Measurements from ENCODE around the gene LRIT1.

LRIT1 gene

DNA sequence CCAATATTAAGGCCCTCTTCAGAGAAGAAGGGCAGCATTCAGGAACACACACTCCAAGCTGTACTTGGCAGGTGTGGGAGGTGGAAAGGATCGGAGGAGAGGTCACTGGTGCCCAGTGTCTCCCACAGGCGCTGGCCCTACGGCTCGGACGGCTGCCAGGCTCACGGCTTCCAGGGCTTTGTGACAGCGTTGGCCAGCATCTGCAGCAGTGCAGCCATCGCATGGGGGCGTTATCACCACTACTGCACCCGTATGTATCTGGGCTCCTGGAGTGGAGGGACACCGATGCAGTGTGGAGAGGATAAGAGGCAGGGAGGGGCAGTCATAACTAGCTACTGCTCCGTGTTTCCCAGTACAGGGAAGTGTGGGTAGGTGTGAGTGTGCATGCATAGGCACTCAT lies 7.4 kb upstream of the LRIT1 start:
- no peak for DNase-seq

DNA sequence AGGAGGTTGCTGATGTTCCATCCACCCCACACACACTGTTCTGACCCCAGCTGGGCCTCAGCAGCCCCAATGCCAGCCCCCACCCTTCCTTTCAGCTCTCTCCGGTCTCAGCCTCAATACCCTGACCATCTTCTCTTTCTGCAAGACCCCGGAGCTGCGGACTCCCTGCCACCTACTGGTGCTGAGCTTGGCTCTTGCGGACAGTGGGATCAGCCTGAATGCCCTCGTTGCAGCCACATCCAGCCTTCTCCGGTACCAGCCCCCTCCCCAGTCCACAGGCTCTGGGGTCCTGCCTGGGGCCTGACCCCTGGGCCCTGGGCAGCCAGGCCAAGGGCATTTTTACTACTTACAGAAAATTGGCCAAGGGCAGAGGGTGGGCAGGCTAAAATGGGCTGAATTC lies 6.2 kb upstream of the LRIT1 start:
- DNase-seq: no peak

GRCh38 chr10:84244651-84245270 lies 3.4 kb upstream of the LRIT1 start, which contains the start of gene RGR:
RGR (plus strand) TSS chr10:84245053; CDS start chr10:84245091, 38 bp downstream.
- no peak for DNase-seq

- DNase-seq: no peak
Observed at GRCh38 chr10:84243759-84244158, 2.4 kb upstream of the LRIT1 start.

DNA sequence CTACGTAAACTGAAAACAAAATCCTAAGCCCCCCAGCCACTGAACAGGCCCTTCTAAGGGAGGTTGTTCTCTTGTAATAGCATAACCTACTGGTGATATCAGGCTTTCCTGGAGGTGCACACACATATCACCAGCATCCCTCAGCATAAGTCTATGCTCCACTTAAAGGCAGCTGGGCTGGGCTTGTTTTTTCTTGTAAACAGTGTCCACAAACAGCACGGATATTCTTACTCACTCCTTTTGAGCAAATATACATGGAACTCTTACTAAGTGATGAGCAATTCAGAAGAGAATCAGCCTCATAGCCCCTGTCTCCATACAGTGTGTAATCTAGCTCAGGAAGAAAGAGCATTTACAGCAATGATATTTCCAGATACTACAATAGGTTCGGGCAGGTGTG lies 2.4 kb downstream of the LRIT1 start:
- no peak for DNase-seq

- no peak for DNase-seq
Observed at GRCh38 chr10:84237199-84238051, 3.9 kb downstream of the LRIT1 start.

DNA sequence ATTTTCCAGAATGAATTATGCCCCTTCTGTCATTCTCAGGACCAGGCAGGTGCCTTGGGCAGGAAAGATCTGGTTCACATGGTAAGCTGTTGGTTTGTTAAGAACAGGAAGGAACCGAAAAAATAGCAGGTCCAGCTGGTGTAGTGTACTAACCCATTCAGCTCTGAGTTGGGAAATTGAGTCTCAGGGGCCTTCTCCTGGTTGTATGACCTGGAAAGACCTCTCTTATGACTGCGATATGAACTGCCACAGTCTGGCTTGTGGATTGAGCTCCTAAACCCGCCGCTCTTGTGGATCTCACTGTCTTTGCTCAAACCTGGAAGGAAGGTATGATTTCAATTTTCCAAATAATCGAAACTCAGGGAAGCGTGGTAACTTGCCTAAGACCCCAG lies 4.5 kb downstream of the LRIT1 start:
- DNase-seq: no peak

DNA sequence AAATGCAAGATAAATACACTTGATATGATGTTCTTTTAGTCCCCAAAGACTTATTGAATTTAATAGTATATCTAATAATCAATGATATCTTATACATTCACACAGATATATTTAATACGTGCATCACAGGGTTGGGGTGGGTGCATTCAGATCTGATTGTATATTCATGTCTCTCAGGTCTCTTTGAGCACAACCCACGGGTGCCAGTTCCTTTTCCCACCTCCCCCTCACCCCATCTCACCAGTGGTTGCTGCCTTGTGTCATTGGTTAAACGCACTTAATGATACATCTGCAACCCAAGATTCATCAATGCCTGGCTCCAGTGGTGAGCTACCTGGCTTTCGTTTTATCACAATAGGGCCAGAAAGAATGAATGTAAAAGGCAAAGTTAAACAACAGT lies 6.2 kb downstream of the LRIT1 start:
- no peak for DNase-seq

DNA sequence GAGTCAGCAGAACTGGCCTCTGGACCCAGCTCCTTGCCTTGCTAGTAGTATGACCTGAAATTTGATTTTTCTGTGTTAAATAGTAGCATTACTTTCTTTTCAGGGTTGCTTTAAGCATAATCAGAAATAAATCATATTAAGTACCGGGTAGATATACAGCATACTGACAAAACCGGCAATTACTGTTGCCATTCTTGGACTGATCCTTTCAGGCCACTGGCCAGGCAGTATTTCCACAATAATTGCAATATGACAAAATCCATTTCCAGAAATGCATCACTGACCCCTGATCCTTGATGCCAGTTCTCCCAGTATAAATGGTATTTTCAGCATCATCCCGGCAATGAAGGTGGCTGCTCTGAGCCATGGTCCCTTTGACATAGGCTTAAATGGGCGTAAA lies 6.9 kb downstream of the LRIT1 start:
- DNase-seq: no peak

- no peak for DNase-seq
Observed at GRCh38 chr10:84233940-84234339, 7.4 kb downstream of the LRIT1 start.

DNA sequence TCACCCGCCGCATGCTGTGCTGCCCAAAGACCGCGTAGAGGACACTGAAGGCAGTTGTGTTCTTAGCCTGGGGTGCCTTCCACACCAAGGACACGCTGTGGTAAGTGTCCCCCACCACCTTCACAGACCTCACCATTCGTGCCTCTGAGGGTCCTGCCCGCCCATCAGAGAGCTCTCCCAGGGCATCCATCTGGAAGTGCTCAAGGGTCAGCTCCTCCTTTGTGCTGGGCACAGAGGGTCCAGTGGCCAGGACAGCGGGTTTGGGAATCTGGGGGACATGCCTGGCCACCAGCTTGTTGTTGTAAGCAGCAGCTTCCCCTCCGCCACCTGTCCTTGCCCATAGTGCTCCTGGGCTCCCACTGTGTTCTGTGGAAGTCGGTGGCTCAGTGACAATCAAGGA lies 9.0 kb downstream of the LRIT1 start:
- no peak for DNase-seq

DNA sequence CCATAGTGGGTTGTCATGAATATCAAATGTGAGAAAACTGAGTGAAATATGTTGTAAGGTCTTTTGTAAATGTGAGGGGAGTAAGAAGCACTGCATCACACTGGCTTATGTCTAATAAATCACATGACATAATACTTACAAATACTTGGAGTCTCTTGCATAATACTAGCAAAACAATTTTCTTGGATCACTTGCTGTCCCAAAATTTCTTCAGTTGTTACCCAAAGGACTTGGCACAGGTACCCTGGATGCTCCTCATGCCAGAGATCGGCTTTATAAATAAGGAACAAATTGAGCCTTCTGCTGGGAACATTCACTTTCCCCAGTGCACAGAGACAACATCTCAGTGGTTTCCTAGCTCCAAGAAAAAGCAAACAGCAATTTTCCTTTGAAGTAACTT lies 11.0 kb downstream of the LRIT1 start:
- no peak for DNase-seq

- no peak for DNase-seq
Observed at GRCh38 chr10:84227810-84228209, 13.5 kb downstream of the LRIT1 start.

- no peak for DNase-seq
Observed at GRCh38 chr10:84226616-84227015, 14.7 kb downstream of the LRIT1 start.

GRCh38 chr10:84225427-84226173 lies 15.7 kb downstream of the LRIT1 start, which contains the start of gene LRIT2:
LRIT2 (minus strand) TSS chr10:84225544; CDS start chr10:84225520, 24 bp downstream.
- DNase-seq: no peak

- DNase-seq: no peak
Observed at GRCh38 chr10:84224411-84225028, 16.8 kb downstream of the LRIT1 start.

DNA sequence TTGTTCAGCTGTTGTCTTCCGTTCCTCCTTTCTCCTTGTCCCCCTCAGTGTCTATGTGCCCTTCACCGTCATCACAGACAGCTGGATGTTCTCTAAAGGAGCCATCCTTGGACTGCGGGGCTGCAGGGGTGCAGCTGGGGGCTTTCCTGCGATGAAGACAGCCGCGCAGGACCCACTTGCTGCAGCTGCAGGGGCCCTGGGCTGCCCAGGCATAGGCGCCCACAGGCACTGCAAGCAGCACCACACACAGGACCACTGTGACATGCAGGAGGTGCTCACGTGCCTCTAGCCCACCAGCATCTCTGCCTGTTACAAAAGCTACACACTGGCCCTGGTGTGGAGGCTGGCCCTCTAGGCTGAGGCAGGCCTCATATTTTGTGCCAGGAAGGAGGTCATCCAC lies 19.4 kb downstream of the LRIT1 start:
- DNase-seq: no peak

GRCh38 chr10:84217746-84218145 lies 23.6 kb downstream of the LRIT1 start:
- DNase-seq: no peak

DNA sequence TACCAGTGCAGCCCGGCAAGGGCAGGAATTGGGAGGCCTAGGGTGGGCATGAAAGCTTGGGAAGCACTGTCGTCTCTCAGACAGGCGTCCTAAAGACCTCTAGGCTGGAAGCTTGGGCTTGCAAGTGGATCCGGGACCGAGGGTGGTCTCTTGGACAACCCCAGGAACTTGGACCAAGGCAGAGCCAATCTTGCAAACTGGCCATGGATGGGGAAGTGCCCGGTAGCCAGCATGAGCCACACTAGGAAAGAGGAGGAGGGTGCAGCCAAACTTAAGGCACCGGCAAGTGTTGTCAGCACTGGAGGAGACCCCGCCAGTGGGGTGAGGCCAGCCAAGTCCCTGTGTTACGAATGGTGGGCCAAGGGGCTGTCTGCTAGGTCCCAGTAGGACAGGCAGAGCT lies 24.5 kb downstream of the LRIT1 start:
- no peak for DNase-seq

GRCh38 chr10:84214612-84215235 lies 26.6 kb downstream of the LRIT1 start:
- DNase-seq: no peak

DNA sequence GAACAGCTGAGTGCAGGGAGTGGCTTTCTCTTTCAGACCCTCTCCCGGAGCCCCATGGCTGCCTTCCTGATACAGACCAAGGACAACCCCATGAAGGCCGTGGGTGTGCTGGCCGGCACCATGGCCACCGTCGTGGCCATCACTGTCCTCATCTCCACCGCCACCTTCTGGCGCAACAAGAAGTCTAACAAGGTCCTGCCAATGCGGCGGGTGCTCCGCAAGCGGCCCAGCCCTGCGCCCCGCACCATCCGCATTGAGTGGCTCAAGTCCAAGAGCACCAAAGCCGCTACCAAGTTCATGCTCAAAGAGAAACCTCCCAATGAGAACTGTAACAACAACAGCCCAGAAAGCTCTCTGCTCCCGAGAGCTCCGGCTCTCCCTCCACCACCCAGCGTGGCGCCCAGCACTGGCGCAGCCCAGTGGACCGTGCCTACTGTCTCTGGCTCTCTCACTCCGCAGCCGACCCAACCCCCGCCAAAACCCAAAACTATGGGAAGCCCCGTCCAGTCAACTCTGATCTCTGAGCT lies 27.2 kb downstream of the LRIT1 start:
- DNase-seq: no peak

DNA sequence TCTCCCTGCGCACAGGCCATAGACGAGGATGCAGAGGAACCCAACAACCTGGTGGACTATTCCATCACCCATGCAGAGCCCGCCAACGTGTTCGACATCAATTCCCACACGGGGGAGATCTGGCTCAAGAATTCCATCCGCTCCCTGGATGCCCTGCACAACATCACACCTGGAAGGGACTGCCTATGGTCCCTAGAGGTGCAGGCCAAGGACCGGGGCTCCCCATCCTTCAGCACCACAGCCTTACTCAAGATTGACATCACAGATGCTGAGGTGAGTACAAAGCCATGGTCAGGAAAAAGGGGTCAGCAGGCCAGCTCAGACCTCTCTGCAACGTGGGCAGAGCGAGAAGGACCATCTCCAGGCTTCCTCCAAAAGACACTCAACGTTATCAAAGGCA lies 28.3 kb downstream of the LRIT1 start:
- DNase-seq: no peak

DNA sequence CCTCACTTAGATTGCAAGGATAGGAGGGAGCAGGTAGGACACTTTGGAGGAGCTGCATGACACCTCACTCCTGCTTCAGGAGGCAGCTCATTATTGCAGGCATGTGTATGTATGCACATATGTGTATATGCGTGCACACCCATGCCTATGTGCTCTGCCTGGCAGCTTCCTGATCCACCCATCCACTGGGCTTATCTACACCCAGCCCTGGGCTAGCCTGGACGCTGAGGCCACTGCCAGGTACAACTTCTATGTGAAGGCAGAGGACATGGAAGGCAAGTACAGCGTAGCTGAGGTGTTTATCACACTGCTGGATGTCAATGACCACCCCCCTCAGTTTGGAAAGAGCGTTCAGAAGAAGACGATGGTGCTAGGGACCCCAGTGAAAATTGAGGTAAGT lies 29.3 kb downstream of the LRIT1 start:
- DNase-seq: no peak

Measured in NCI-H187 treated with DMSO at 0.1 percent for 48 hours (cell line).